ENCODE measurements around the gene GPC1. TPM values are rescaled to one million over a fixed set of nuclear protein-coding genes. Genes with fewer than 3 reads are reported as not detected.

Gene GPC1
- total RNA-seq, 4 donors from 2014 or later, result 117 to 153 (median 144) TPM

DNA sequence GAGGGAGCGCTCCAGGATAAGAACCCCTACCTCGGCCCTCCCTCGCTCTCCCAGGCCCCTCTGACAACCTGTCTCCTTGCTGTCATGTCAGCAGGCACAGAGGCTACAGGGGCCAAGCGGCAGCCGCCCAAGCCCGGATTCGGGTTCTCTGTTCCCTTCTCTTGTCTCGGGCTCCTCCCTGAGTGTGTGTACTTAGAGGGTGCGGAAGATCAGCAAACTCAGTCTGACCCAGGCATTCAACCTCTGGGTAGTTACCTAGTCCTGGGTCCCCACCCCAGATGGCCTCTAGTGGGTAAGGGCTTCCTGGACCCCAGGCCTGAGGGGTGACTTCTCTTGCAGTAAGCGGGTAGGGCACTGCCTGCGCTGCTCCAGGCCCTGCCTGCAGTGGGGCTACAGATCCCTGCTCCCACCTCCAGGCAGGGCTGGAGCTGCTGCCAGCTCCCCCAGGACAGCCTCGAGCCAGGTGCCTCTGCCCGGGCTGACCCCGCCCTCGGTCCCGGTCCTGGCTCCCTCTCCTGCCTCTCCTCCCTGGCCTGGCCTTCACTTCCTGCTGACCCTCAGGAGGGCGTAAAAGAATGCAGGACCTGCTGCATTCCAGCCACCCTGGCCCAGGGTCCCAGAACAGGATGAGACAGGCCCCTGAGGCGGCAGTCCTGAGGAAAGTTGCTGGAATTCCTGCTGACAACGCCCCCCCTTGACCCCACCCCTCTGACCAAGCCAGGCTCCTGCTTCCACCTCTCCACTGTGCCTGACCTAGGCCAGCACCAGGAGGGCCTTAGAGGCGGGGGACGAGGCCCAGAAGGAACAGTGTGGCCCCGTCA is 22.0 kb downstream of the GPC1 start:
- H3K4me1 ChIP-seq, result peaks cover 0 to 59% (median 20%) of the 10 kb centered on the region in 4 donors
- no peak for DNase-seq (ENCODE audit: low spot score in 2 of 2)
- H3K4me3 ChIP-seq, result no peak overlapping the region
- H3K27ac ChIP-seq, result peak overlapping the region in 1 of 4 donors; percentile 13
- peaks cover 0 to 35% (median 0%) of the 10 kb centered on the region in 3 donors for H3K36me3 ChIP-seq
- TF ChIP-seq POLR2A (IDR thresholded peaks at IDR 0.05) (no peak), EP300 (IDR thresholded peaks at IDR 0.05) (no peak), CTCF (IDR thresholded peaks at IDR 0.05) (no peak)
- 68 to 70% methylated on average over 14 to 22 of the region's 22 CpGs for WGBS, 2 donors
- H3K9me3 ChIP-seq, result no peaks in the 10 kb centered on the region
- no peaks in the 10 kb centered on the region for H3K27me3 ChIP-seq

DNA sequence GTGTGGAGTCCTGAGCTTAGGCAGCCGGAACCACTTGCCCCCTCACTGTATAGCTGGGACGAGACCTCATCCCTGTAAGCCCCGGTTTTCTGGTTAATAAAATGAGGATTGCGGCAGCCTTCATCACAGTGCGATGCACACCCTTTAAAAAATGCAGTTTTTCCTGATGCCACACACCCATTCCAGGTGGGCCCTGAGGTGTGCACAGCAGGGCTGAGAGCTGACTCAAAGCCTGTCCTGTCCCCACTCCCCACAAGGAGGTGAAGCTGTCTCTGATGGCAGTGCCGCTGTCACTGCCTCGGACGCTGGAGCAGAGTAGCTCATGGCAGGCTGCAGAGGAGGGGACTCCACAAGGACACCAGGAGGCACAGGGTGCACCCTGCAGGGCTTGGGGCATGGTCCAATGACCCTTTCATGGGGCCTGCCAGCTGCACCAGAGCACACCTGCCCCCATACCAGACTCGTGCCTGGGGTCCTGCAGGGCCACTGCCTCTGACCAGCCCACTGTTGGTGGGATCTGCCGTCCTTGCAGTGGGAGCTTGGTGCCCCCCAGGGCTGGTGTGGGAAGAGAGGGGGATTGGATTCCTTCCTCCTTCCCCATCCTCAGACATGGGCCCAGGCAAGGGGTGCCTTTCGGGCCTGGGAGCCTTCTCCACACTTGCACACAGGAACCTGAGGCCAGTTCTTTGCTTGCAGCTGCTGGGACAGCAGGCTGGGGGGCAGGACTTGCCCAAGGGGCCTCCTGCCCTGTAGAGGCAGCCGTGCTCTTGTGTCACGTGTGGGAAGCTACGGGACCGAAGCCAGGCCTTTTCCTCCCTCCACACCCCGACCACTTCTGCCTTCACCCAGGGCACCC is 22.8 kb downstream of the GPC1 start:
- WGBS, 2 donors, result 44 to 77% methylated on average over 7 to 14 of the region's 16 CpGs
- DNase-seq (ENCODE audit: low spot score in 2 of 2), result no peak
- no peak overlapping the region for H3K4me3 ChIP-seq
- H3K9me3 ChIP-seq, result no peaks in the 10 kb centered on the region
- peaks cover 0 to 43% (median 0%) of the 10 kb centered on the region in 3 donors for H3K36me3 ChIP-seq
- peaks cover 0 to 59% (median 20%) of the 10 kb centered on the region in 4 donors for H3K4me1 ChIP-seq
- peak overlapping the region in 1 of 4 donors; percentile 13 for H3K27ac ChIP-seq
- TF ChIP-seq CTCF (IDR thresholded peaks at IDR 0.05), result no peak
- TF ChIP-seq EP300 (IDR thresholded peaks at IDR 0.05), result no peak
- TF ChIP-seq POLR2A (IDR thresholded peaks at IDR 0.05), result no peak
- no peaks in the 10 kb centered on the region for H3K27me3 ChIP-seq

DNA sequence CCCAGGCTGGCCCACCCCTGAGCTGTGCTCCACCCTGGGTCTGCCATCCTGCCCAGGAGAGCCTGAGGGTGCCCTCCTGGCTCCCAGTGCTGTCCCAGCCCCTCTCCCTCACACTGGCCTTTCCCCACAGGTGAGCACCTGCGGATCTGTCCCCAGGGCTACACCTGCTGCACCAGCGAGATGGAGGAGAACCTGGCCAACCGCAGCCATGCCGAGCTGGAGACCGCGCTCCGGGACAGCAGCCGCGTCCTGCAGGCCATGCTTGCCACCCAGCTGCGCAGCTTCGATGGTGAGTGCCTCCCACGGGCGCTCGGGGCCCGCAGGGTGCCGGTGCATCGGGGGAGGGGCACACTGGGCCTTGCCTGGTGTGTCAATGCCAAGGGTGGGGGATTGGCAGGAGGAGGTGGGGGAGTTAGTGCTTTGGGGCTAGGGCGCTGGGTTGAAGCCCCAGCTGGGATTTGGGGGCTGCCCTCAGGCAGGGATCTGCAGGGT is 23.5 kb downstream of the GPC1 start:
- no peak for TF ChIP-seq EP300 (IDR thresholded peaks at IDR 0.05)
- TF ChIP-seq CTCF (IDR thresholded peaks at IDR 0.05), result no peak
- no peak for TF ChIP-seq POLR2A (IDR thresholded peaks at IDR 0.05)
- WGBS, 2 donors, result 91 to 98% methylated on average over 7 to 11 of the region's 18 CpGs
- no peaks in the 10 kb centered on the region for H3K9me3 ChIP-seq
- no peak overlapping the region for H3K27ac ChIP-seq
- no peak overlapping the region for H3K4me3 ChIP-seq
- no peaks in the 10 kb centered on the region for H3K27me3 ChIP-seq
- H3K4me1 ChIP-seq, result peaks cover 0 to 53% (median 18%) of the 10 kb centered on the region in 4 donors
- no peak for DNase-seq (ENCODE audit: low spot score in 2 of 2)
- peaks cover 0 to 50% (median 0%) of the 10 kb centered on the region in 3 donors for H3K36me3 ChIP-seq

DNA sequence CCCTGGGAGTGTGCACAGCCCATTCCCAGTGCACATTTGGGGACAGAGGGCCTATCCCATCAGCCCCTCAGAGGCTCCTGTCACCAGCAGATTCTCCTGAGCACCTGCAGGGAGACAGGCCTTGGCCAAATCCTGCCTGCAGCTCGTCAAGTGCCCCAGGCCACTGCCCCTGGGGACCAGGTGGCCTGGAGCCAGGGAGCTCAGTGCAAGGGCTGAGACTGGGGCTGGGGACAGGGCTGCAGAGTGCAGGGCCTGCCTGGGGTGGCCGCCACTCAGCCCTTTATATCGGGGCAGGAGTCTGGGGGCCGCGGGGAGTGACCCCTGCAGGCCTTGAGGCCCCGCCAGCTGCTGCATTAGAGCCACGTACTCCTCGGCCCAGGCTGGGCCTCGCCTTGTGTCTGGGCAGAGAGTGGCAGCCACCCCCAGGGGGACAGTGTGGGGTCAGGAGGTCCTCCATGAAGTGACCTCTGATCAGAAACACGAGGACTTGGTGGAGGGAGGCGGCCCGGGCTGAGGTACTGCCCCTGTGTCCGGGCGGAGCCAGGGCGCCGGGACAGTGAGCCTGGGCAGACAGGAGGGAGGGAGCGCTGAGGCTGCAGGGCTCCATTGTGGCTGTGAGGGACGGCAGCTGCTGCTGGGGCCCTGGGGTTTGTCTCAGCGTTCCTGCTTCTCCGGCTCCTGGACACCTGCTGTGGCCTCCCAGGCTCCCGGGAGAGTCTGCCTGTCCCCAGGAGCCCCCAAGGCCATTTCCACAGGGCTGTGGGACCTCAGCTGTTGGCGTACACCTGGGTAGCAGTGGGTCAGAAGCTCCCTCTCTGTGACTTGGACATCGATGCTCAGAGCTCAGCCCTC is 24.2 kb downstream of the GPC1 start:
- no peaks in the 10 kb centered on the region for H3K9me3 ChIP-seq
- 57 to 69% methylated on average over 14 to 19 of the region's 23 CpGs for WGBS, 2 donors
- H3K27me3 ChIP-seq, result no peaks in the 10 kb centered on the region
- H3K27ac ChIP-seq, result no peak overlapping the region
- H3K36me3 ChIP-seq, result peaks cover 0 to 57% (median 0%) of the 10 kb centered on the region in 3 donors
- no peak for DNase-seq (ENCODE audit: low spot score in 2 of 2)
- no peak overlapping the region for H3K4me3 ChIP-seq
- TF ChIP-seq CTCF (IDR thresholded peaks at IDR 0.05) (no peak), EP300 (IDR thresholded peaks at IDR 0.05) (no peak)
- peaks cover 0 to 46% (median 12%) of the 10 kb centered on the region in 4 donors for H3K4me1 ChIP-seq

All from tibial nerve (tissue), 4 donors.